ENCODE measurements around the gene POLN.
A peak's percentile ranks its signal among the peaks of the same experiment; 100 is the strongest.

Gene POLN

GRCh38 chr4:2241410-2242353, at the start of gene POLN, which contains the start of gene HAUS3:
POLN (minus strand) TSS chr4:2242121; CDS start chr4:2229231, 12,890 bp downstream.
HAUS3 (minus strand) TSS chr4:2242121; CDS start chr4:2240946, 1,175 bp downstream.
- in situ Hi-C loops (cut with HindIII; ENCODE audit: low sequenced_read_pairs): no loop called here
- peak; percentile 8 for TF ChIP-seq CTCF (IDR thresholded peaks at IDR 0.05; ENCODE audit: low read depth, low read length)
- DNase-seq (ENCODE audit: low read depth, low spot score): peak; percentile 97
- peak within 1 kb of the TSS; percentile 90 for H3K4me3 ChIP-seq (ENCODE audit: low read depth, low read length)

GRCh38 chr4:2290974-2291704, 49.2 kb upstream of the POLN start:
- in situ Hi-C loops (cut with HindIII; ENCODE audit: low sequenced_read_pairs): no loop called here
- H3K4me3 ChIP-seq (ENCODE audit: low read depth, low read length): no peak overlapping the region
- no peak for TF ChIP-seq CTCF (IDR thresholded peaks at IDR 0.05; ENCODE audit: low read depth, low read length)
- DNase-seq (ENCODE audit: low read depth, low spot score): no peak

GRCh38 chr4:2290488-2290887, 48.6 kb upstream of the POLN start:
- TF ChIP-seq CTCF (IDR thresholded peaks at IDR 0.05; ENCODE audit: low read depth, low read length): no peak
- no peak for DNase-seq (ENCODE audit: low read depth, low spot score)
- H3K4me3 ChIP-seq (ENCODE audit: low read depth, low read length): no peak overlapping the region
- in situ Hi-C loops (cut with HindIII; ENCODE audit: low sequenced_read_pairs): no loop called here

- TF ChIP-seq CTCF (IDR thresholded peaks at IDR 0.05; ENCODE audit: low read depth, low read length): no peak
- no peak for DNase-seq (ENCODE audit: low read depth, low spot score)
- H3K4me3 ChIP-seq (ENCODE audit: low read depth, low read length): no peak overlapping the region
- in situ Hi-C loops (cut with HindIII; ENCODE audit: low sequenced_read_pairs): no loop called here
These were observed 48.0 kb upstream of the POLN start for GRCh38 chr4:2289955-2290333.

- DNase-seq (ENCODE audit: low read depth, low spot score): no peak
- H3K4me3 ChIP-seq (ENCODE audit: low read depth, low read length): no peak overlapping the region
- in situ Hi-C loops (cut with HindIII; ENCODE audit: low sequenced_read_pairs): no loop called here
- no peak for TF ChIP-seq CTCF (IDR thresholded peaks at IDR 0.05; ENCODE audit: low read depth, low read length)
These were observed 47.5 kb upstream of the POLN start for GRCh38 chr4:2289311-2289954.

GRCh38 chr4:2288051-2288541, 46.2 kb upstream of the POLN start:
- no peak for TF ChIP-seq CTCF (IDR thresholded peaks at IDR 0.05; ENCODE audit: low read depth, low read length)
- DNase-seq (ENCODE audit: low read depth, low spot score): no peak
- H3K4me3 ChIP-seq (ENCODE audit: low read depth, low read length): no peak overlapping the region
- in situ Hi-C loops (cut with HindIII; ENCODE audit: low sequenced_read_pairs): no loop called here

Measured in astrocyte of the spinal cord (primary cell).